Astrocyte of the cerebellum (primary cell): ENCODE data around the gene TFCP2L1.

Experiments
- DNase-seq: peaks from one replicate; pipeline ENCODE4 v3.0.0-alpha.2; 2011; ENCODE audit warnings: low read depth
- H3K4me3 ChIP-seq: 2 replicates; pipeline ENCODE4 v1.5.1; 2011; ENCODE audit warnings: mild to moderate bottlenecking, low read depth, low read length, moderate library complexity
- CTCF ChIP-seq: IDR thresholded peaks from 2 replicates; pipeline ENCODE4 v1.5.1; 2012; ENCODE audit warnings: low read length, low read depth, moderate library complexity, mild to moderate bottlenecking; ENCODE audit errors: missing control alignments
- in situ Hi-C: cut with HindIII; loops from 2 replicates; pipeline ENCODE4 v1.10.0; 2017; ENCODE audit warnings: low sequenced_read_pairs

TFCP2L1 gene

GRCh38 chr2:121189661-121190381, 95.2 kb downstream of the TFCP2L1 start:
- no peak overlapping the region for H3K4me3 ChIP-seq
- DNase-seq = no peak
- no peak for TF ChIP-seq CTCF
- in situ Hi-C loops = no loop called here

GRCh38 chr2:121189011-121189410, 96.0 kb downstream of the TFCP2L1 start:
- in situ Hi-C loops = no loop called here
- H3K4me3 ChIP-seq = no peak overlapping the region
- DNase-seq = no peak

GRCh38 chr2:121187982-121188411, 97.0 kb downstream of the TFCP2L1 start:
- no peak overlapping the region for H3K4me3 ChIP-seq
- TF ChIP-seq CTCF = no peak
- in situ Hi-C loops = no loop called here
- no peak for DNase-seq

More at GRCh38 chr2:121189011-121189410, 96.0 kb downstream of the TFCP2L1 start:
- no peak for TF ChIP-seq CTCF

- no peak for DNase-seq
- no peak overlapping the region for H3K4me3 ChIP-seq
- TF ChIP-seq CTCF = no peak
- in situ Hi-C loops = no loop called here
Measured at GRCh38 chr2:121187351-121187981, 97.5 kb downstream of the TFCP2L1 start.

GRCh38 chr2:121186261-121186660, 98.7 kb downstream of the TFCP2L1 start:
- H3K4me3 ChIP-seq = no peak overlapping the region
- no peak for DNase-seq
- no peak for TF ChIP-seq CTCF
- in situ Hi-C loops = no loop called here

- in situ Hi-C loops = no loop called here
- no peak overlapping the region for H3K4me3 ChIP-seq
- DNase-seq = peak; percentile 73
- no peak for TF ChIP-seq CTCF
Measured at GRCh38 chr2:121185571-121186074, 99.4 kb downstream of the TFCP2L1 start.
